ENCODE data around the gene CARMIL1.

CARMIL1 gene

DNA sequence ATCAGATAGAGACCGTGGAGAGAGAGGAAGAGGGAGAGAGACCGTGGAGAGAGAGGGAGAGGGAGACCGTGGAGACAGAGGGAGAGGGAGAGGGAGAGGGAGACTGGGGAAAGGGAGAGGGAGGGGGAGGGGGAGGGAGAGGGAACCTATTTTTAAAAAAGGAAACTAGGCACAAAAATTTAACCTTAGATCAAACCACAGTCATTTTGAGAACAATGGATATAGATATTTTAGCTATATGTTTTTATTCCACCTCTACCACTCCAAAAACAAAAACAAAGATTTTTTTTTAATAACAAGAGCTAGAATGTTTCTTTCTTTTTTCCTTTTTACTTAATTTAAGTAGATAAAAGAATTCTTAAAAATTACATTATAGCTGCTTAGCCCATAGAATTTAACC, 307.8 kb downstream of the CARMIL1 start:
- DNase-seq, result no peak

GRCh38 chr6:25590986-25591385, 311.8 kb downstream of the CARMIL1 start:
- no peak for DNase-seq

- DNase-seq, result no peak
Measured at GRCh38 chr6:25596928-25597818, 318.0 kb downstream of the CARMIL1 start.

GRCh38 chr6:25599516-25600085, 320.4 kb downstream of the CARMIL1 start:
- no peak for DNase-seq

DNA sequence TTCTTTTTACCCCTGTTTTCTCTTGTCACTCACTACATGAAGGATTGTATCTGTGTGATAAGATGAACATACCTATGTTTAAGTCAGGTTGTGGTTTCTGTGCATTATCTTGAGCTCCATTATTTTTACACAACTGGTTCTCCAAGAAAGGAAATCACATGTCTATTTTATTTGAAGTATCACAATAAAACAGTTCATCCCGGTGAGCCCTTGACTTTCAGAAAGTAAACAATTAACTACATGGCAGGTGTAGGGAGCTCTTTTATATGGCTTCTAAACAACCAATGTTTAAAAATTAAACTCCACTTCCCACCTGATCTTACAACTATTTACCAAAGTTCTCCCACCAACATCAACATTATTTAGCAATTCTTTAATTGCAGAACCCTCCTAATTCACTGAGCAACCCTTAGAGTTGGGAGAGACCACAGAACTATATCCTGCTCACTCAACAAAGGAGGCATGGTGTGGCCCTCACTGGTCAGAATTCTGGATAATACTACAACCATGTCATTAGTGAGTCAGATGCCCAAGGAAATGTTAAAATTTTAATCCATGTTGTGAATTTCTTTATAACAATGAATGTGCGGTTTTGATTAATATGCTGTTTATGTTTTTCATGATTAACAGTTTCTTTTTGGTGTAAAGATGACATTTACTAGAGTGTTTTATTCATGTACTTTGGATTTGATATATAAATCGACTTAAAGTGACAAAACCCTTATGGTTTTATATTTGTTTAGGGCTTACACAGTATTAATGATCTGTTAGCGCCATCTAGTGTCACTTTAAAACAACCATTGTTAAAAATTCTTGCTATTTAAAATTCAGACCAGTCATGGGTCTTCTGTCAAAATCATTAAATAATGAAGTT, 322.9 kb downstream of the CARMIL1 start:
- DNase-seq, result no peak

- no peak for DNase-seq
Measured at GRCh38 chr6:25602674-25602982, 323.5 kb downstream of the CARMIL1 start.

GRCh38 chr6:25603251-25603650, 324.1 kb downstream of the CARMIL1 start:
- no peak for DNase-seq

DNA sequence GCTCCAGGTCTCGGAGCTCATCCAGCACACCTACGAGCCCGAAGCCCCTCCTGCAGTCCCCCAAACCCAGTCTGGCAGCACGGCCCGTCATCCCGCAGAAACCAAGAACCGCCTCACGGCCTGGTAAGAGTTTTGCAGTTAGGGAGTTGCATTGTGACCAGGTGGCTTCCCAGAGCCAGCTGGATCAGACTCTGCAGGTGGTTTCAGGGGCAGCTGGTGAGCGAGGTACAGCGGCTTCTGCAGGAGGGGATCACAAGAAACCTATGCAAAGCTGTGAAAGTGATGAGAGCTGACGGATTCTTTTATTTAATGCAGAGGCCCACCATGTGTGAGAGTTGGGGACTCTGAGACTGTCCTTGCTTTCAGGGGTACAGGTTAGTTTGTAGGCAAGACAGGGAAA, 327.0 kb downstream of the CARMIL1 start:
- DNase-seq, result no peak

DNA sequence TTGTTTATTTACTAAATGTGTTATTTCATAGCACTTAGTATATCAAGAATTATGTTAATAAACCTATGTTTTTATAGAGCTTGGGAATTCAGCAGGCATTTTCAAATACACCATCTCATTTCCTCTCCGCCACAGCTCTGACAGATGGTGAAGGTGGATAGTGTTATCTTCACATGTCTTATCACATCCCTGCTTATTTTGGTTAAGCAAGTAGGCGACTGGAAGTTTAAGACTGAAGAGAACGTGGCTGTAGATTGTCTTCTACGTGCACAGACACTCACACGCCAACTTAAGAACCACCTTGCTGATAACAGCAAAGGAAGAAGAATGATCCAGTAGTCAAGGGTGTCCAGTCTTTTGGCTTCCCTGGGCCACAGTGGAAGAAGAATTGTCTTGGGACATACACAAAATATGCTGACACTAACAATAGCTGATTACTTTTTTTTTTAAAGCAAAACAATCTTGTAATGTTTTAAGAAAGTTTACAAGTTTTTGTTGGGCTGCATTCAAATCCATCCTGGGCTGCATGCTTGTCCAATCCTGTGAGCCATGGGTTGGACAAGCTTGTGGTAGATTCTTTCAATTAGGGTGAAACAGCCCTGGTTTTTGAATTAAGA, 329.5 kb downstream of the CARMIL1 start:
- DNase-seq, result no peak

GRCh38 chr6:25612666-25613065, 333.5 kb downstream of the CARMIL1 start:
- no peak for DNase-seq

DNA sequence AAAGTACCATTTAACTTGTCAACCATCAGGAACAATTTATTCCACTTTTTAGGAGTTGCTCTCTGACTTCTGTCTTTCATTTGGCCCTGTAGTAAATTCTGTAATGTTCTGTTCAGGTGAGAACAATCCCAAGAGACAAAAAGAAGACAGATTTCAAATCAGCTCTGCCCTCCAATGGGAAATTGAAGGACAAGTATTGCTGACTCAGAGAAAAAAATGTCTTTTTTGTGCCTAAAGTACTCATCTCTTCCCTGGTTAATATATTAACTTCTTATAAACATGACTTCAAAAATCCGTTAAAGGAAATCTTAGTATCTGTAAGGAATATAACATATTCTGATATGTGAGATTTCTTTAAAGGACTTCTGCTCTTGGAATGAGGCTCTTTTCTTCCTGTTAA, 334.2 kb downstream of the CARMIL1 start:
- no peak for DNase-seq

GRCh38 chr6:25614052-25614451, 334.9 kb downstream of the CARMIL1 start:
- DNase-seq, result no peak

- DNase-seq, result no peak
Measured at GRCh38 chr6:25615471-25615870, 336.3 kb downstream of the CARMIL1 start.

DNA sequence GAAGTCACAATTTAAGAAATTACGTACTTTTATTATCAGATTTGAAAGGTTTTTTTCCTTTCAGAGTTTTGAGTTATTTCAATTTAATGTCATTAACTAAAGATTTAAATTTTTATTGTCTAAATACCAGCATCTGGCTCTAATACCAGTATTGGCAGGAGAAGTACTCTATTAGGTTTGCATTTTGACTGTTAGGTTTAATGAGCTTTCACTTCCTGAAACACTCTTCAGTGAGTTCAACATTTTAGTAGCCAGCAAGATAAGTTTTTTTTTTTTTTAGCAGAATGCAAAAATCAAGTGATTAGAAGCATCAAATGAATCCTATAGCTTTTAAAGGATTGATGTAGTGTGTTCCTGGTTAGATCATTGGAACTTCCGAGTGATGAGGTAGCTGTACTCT, 338.8 kb downstream of the CARMIL1 start:
- DNase-seq, result no peak

DNA sequence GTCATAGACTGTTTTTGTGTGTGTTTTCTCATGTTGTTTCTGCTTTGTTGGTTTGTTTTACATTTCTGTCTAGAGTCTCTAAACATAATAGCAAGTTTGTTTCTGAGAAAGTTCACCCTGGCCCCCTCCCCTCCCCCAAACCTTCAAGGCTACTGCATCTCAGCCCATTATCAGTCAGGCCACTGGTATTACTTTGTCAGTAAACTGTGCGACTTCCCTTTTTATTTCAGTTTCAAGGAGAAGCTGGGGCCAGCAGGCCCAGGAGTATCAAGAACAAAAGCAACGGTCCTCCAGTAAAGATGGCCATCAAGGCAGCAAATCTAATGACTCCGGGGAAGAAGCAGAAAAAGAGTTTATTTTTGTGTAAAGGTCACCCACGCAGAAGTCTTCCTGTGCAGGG, 340.0 kb downstream of the CARMIL1 start:
- DNase-seq, result no peak

DNA sequence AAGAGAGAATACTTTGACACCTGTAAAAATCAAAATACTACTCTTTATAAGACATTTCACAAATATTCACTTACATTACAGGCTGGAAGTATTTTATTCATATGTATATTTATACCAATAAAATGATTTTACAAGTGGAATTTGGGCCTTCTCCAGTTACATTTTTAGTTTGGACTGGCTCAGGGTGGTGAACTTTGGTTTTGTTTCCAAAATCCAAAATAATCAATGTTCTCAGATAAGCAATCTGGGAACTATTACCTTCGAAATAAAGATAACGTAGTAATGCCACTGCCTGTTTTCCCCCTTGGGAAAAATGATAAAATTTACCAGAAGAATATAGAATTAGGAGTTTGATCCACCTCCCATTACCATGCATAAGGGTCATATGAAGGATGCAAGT, 341.2 kb downstream of the CARMIL1 start:
- DNase-seq, result no peak

DNA sequence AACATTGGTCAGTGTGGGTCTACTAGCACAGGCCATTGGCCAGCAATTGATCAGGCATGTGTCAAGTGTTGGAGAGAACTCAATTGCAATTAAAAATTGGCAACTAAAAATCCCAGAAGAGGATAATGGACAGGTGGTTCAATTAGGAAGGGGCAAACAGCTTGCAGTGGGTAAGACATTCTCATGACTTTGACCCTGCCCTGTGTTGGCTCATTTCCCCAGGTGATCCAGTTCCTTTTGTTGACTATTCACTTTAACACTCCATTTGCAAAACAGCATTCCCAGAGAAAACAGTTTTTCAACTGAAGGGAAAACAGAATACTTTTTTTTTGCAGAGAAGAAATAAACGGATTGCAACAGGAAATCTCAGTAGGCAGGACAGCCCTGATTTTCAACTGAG, 343.9 kb downstream of the CARMIL1 start:
- no peak for DNase-seq

DNA sequence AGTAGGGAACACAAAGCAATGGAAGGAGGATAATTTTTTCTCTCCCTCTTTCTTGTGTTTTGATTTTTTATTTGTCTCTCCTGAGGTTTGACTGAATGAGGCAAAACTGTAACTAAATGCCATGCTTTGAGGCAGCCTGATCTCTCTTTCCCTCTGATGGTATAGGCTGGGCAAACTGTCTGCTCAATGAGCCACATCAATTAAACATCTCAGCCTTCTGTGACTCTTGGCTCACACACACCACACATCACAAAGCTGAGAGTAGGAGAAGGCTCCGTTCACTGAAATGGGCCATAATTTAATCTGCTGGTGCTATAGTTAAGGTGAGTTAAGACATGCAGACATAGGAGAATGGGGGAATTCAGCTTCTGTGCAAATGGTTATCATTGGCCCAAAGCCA, 344.7 kb downstream of the CARMIL1 start:
- no peak for DNase-seq

DNA sequence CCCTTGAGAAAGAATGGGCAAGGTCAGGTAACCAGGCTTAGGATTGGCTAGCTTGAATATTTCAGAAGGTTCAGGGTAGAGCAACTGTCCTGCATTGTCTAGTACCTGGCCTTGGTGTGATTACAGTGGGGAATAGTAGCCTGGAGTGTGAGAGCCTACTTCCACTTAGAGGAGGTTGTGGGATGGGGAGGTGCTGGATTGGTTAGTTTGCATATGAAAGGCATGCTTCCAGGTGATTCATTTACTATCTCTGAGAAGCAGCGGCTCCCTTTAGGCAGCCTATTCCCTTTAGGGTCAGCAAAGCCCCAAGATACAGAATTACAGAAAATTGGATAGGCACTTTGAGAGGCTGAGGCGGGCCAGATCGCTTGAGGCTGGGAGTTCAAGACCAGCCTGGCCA, 347.8 kb downstream of the CARMIL1 start:
- DNase-seq, result no peak

DNA sequence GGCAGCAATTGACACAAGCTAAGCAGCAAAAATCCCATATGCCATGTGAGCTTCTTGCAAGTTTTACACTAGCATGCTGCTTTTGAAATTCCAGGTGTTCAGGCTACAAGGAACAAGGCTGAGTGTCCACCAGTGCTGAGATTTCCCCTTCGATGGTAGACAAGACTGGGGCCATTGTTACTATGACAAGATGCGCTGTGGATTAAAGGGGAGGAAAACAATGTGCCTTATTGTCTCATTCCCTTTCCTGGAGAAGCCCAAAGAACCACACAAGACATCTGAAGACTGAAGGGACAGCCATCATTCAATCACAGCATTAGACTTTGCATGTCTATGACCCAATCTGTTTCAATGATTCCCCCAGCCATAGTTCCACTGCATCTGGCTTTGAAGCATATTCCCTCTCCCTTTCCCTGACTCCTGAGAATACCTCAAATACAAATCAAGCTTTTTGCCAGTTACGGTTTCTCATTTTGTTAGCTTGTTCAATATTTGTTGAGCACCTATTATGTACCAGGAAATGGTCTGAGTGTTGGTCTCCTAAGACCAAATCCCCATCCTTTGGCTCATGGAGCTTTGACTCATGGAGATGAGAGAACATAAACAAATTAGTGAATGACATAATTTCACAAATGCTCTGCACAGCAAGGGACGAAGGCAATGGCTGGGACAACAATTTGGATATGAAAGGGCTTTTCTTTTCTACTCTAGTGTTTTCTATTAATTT, 349.5 kb downstream of the CARMIL1 start:
- no peak for DNase-seq

DNA sequence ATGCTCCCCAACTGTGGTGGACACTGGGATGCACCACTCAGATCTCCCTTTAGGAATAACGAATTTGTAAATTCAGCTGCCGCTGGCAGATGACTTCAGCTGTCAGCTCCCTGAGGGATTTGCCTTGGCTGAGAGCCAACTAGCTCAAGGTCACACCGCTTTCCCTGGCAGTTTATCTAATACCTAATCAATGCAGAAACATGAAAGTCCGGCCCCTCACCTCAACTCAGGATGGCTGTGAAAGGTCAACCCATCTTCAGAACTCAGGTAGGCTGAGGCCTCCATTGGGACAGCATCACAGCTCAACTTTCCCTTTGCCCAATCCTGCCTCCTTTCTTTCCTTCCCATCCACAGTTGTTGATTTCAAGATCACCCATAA, 350.0 kb downstream of the CARMIL1 start:
- DNase-seq, result no peak

DNA sequence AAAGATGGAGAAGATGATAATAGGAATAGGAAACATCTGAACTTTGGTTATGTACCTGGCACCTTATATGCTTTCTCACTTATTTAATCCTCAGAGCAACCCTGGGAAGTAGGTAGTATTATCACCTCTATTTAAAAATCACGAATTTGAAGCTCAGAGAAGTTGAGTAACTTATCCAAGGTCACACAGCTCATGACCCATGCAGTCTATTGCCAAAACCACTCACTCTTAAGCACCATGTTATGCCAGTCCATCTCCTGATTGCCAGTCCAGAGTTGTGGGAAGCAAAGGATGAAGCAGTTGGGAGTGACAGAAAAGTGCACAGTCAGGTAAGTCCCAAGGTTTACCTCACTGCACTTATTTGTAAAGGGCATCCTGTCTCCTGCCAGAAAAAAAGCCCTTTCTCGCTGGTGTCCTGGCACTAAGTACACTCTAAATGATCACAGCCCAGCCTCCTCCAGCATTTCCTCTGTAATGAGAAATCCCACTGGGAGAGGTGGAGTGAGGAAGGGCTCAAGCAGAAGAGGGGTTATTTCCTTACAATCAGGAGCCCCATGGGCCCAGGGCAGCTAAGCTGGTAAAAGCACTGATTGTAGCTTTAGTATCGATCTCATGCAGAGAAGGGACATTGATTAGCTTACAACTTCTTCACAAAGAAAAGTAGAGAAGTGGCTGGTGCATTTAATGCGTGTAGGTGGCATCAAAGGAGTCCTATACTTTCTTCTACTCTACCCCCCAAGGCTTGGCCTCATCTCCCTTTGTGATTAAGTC, 351.5 kb downstream of the CARMIL1 start:
- DNase-seq, result no peak

Measured in activated CD4-positive, alpha-beta T cell treated with anti-CD3 and anti-CD28 coated beads, Interleukin-2, amount 50 U/mL, for 4 hours (primary cell).